Hepatocyte (in vitro differentiated cells): Measurements from ENCODE around the gene NEK1.

Experiments used
- EZH2 ChIP-seq: fragments of 200-600 bp; sonication (generic); IDR thresholded peaks from 2 replicates; pipeline ENCODE4 v1.6.1; 2016; ENCODE audit warnings: antibody characterized with exemption, mild to moderate bottlenecking, borderline replicate concordance
- EZH2phosphoT487 ChIP-seq: fragments of 200-600 bp; sonication (generic); IDR thresholded peaks from one replicate; pipeline ENCODE4 v1.6.1; 2018; ENCODE audit warnings: antibody characterized with exemption, mild to moderate bottlenecking, low read depth, moderate library complexity; ENCODE audit not compliant: unreplicated experiment, severe bottlenecking
- TF ChIP-seq, protein P1 (sequence below): fragments of 200-600 bp; sonication (generic); IDR thresholded peaks from 2 replicates; pipeline ENCODE4 v1.5.1; 2016; ENCODE audit warnings: antibody characterized with exemption, mild to moderate bottlenecking; ENCODE audit not compliant: poor library complexity

DNA sequence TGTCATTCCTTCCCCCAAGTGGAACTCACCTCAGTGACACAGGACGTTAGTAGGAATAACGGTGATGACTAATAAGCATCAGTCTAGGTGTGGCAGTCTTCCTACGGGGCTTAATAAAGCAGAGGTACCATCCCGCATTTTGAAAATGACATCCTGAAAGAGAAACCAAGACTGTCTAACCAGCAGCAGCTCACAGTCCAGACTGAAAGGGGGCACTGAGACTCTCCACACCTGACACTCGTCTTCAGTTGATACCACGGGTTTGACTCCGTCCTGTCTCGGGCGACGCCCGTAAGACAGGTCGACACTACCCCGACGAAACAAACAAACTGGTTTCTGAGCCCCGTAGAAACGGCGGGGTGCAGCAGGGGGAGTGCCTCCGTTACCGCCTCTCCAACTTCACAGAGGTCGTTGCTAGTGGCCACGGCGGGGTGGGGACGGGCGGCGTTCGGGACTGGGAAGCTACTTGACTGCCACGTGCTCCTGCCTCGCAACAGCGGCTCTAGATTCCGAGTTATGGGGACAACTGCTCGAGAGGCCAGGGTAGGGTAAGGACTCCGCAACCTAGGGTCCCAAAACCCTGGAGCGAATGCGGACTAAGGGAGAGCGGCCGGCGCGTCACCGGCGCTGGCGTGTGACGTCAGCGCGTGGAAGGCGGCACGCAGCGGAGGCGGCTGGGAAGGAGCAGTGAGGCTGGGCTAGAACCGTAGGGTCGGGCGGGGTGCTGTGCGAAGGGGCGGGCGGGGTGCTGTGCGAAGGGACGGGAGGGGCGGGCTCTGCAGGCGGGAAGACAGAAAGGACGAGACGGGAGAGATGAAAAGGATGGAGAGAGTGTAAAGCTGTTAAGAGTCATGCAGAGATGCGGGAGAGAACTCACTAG lies at the start of gene NEK1:
- TF ChIP-seq, protein P1, sequence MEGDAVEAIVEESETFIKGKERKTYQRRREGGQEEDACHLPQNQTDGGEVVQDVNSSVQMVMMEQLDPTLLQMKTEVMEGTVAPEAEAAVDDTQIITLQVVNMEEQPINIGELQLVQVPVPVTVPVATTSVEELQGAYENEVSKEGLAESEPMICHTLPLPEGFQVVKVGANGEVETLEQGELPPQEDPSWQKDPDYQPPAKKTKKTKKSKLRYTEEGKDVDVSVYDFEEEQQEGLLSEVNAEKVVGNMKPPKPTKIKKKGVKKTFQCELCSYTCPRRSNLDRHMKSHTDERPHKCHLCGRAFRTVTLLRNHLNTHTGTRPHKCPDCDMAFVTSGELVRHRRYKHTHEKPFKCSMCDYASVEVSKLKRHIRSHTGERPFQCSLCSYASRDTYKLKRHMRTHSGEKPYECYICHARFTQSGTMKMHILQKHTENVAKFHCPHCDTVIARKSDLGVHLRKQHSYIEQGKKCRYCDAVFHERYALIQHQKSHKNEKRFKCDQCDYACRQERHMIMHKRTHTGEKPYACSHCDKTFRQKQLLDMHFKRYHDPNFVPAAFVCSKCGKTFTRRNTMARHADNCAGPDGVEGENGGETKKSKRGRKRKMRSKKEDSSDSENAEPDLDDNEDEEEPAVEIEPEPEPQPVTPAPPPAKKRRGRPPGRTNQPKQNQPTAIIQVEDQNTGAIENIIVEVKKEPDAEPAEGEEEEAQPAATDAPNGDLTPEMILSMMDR, result no peak
- TF ChIP-seq EZH2 (no peak), EZH2phosphoT487 (no peak)
